Measurements from ENCODE around the gene EXOC4.

The EXOC4 gene

GRCh38 chr7:133741703-133742102, 488.8 kb downstream of the EXOC4 start:
- Histone ChIP-seq H2AK5ac (ENCODE audit: low read length) (no peak overlapping the region), H3K27ac (ENCODE audit: low read depth, low read length) (no peak overlapping the region), H3K18ac (ENCODE audit: low read length) (no peak overlapping the region), H3K23ac (ENCODE audit: low read length) (no peak overlapping the region), H3K27me3 (ENCODE audit: insufficient read depth, low read length, poor library complexity) (no peaks in the 10 kb centered on the region), H4K5ac (ENCODE audit: low read length) (no peak overlapping the region), H3K56ac (ENCODE audit: low read length) (no peak overlapping the region), H3K4me2 (ENCODE audit: low read length) (no peak overlapping the region), H3K79me2 (ENCODE audit: control insufficient read depth, insufficient read depth, low read length) (no peaks in the 10 kb centered on the region), H3K36me3 (ENCODE audit: control insufficient read depth, insufficient read depth, low read length) (no peaks in the 10 kb centered on the region), H2BK15ac (replicated peaks; ENCODE audit: low read depth) (no peak overlapping the region), H3K4ac (ENCODE audit: low read depth, low read length) (no peak overlapping the region), H2BK5ac (ENCODE audit: low read length) (no peak overlapping the region), H2BK120ac (ENCODE audit: low read depth, low read length) (no peak overlapping the region), H3K4me1 (ENCODE audit: control insufficient read depth, low read depth, low read length) (no peaks in the 10 kb centered on the region), H3K79me1 (ENCODE audit: low read length) (no peaks in the 10 kb centered on the region), H4K8ac (ENCODE audit: low read depth, low read length) (no peak overlapping the region), H3K4me3 (ENCODE audit: low read length) (no peak overlapping the region), H3K9ac (ENCODE audit: low read length) (no peak overlapping the region)
- no peak for DNase-seq
- no CpG with 5 or more reads among the region's 3 CpGs for WGBS (ENCODE audit: extremely low coverage, insufficient coverage, low lambda C conversion rate)

GRCh38 chr7:133742709-133743538, 490.0 kb downstream of the EXOC4 start:
- Histone ChIP-seq H2AK5ac (ENCODE audit: low read length) (no peak overlapping the region), H3K79me2 (ENCODE audit: control insufficient read depth, insufficient read depth, low read length) (no peaks in the 10 kb centered on the region), H3K4ac (ENCODE audit: low read depth, low read length) (no peak overlapping the region), H2BK15ac (replicated peaks; ENCODE audit: low read depth) (no peak overlapping the region), H3K9ac (ENCODE audit: low read length) (no peak overlapping the region), H2BK120ac (ENCODE audit: low read depth, low read length) (no peak overlapping the region), H4K8ac (ENCODE audit: low read depth, low read length) (no peak overlapping the region), H3K4me3 (ENCODE audit: low read length) (no peak overlapping the region), H3K4me1 (ENCODE audit: control insufficient read depth, low read depth, low read length) (no peaks in the 10 kb centered on the region), H2BK5ac (ENCODE audit: low read length) (no peak overlapping the region), H3K56ac (ENCODE audit: low read length) (no peak overlapping the region), H3K27me3 (ENCODE audit: insufficient read depth, low read length, poor library complexity) (no peaks in the 10 kb centered on the region), H3K27ac (ENCODE audit: low read depth, low read length) (no peak overlapping the region), H3K4me2 (ENCODE audit: low read length) (no peak overlapping the region), H3K18ac (ENCODE audit: low read length) (no peak overlapping the region), H4K5ac (ENCODE audit: low read length) (no peak overlapping the region), H3K36me3 (ENCODE audit: control insufficient read depth, insufficient read depth, low read length) (no peaks in the 10 kb centered on the region), H3K79me1 (ENCODE audit: low read length) (no peaks in the 10 kb centered on the region), H3K23ac (ENCODE audit: low read length) (no peak overlapping the region)
- WGBS (ENCODE audit: extremely low coverage, insufficient coverage, low lambda C conversion rate) = no CpG with 5 or more reads among the region's 6 CpGs
- peak; percentile 45 for DNase-seq

DNA sequence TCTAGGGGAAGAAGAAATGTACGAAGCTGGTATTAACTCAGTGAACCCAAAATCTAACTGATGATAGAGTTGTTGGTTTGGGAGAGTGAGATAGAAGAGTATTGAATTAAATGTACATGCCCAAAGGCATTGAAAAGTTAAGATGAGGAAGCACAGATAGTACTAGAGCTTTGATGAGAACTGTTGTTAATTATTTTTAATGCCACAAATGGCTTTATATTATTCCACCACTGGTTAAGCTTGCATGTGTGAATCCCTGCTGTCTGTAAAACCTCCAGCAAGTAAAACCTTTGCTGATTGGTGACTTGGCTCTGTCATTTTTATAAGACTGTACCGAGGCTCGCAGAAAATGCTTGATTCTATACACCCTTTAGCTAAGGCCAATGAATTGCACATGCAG, 491.6 kb downstream of the EXOC4 start:
- no peak overlapping the region for H3K18ac ChIP-seq (ENCODE audit: low read length)
- no CpG with 5 or more reads among the region's 3 CpGs for WGBS (ENCODE audit: extremely low coverage, insufficient coverage, low lambda C conversion rate)
- H3K4ac ChIP-seq (ENCODE audit: low read depth, low read length) = no peak overlapping the region
- H3K27me3 ChIP-seq (ENCODE audit: insufficient read depth, low read length, poor library complexity) = no peaks in the 10 kb centered on the region
- no peak overlapping the region for H2BK120ac ChIP-seq (ENCODE audit: low read depth, low read length)
- H3K23ac ChIP-seq (ENCODE audit: low read length) = no peak overlapping the region
- H3K79me1 ChIP-seq (ENCODE audit: low read length) = no peaks in the 10 kb centered on the region
- no peaks in the 10 kb centered on the region for H3K79me2 ChIP-seq (ENCODE audit: control insufficient read depth, insufficient read depth, low read length)
- no peak overlapping the region for H3K27ac ChIP-seq (ENCODE audit: low read depth, low read length)
- no peak overlapping the region for H4K8ac ChIP-seq (ENCODE audit: low read depth, low read length)
- no peak overlapping the region for H3K4me2 ChIP-seq (ENCODE audit: low read length)
- H3K4me1 ChIP-seq (ENCODE audit: control insufficient read depth, low read depth, low read length) = no peaks in the 10 kb centered on the region
- H2AK5ac ChIP-seq (ENCODE audit: low read length) = no peak overlapping the region
- H3K9ac ChIP-seq (ENCODE audit: low read length) = no peak overlapping the region
- H3K4me3 ChIP-seq (ENCODE audit: low read length) = no peak overlapping the region
- no peak overlapping the region for H4K5ac ChIP-seq (ENCODE audit: low read length)
- no peak for DNase-seq
- no peak overlapping the region for H2BK5ac ChIP-seq (ENCODE audit: low read length)
- H2BK15ac ChIP-seq (replicated peaks; ENCODE audit: low read depth) = no peak overlapping the region
- H3K36me3 ChIP-seq (ENCODE audit: control insufficient read depth, insufficient read depth, low read length) = no peaks in the 10 kb centered on the region
- H3K56ac ChIP-seq (ENCODE audit: low read length) = no peak overlapping the region

DNA sequence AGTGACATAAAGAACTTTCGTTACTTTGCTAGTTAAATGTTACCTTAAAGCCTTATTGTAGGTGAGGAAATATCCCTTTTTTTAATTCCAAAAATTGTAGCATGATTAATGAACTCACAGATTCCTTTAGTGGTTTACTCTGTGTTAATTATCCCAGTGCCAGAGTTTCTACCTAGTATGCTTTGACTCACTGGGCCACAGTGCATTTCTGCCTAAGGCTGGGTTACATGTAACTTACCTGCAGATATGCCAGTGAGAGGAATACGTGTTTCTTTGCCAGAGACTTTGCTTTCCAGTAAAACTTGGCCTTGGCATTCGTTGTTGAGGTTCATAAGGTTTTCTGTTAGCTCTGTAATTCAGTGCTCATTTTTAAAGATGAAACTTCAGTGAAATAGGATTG, 493.4 kb downstream of the EXOC4 start:
- H3K79me2 ChIP-seq (ENCODE audit: control insufficient read depth, insufficient read depth, low read length) = no peaks in the 10 kb centered on the region
- H4K8ac ChIP-seq (ENCODE audit: low read depth, low read length) = no peak overlapping the region
- no peak for DNase-seq
- no peak overlapping the region for H3K4ac ChIP-seq (ENCODE audit: low read depth, low read length)
- no peak overlapping the region for H2BK120ac ChIP-seq (ENCODE audit: low read depth, low read length)
- no peak overlapping the region for H2BK15ac ChIP-seq (replicated peaks; ENCODE audit: low read depth)
- no peak overlapping the region for H2BK5ac ChIP-seq (ENCODE audit: low read length)
- H3K23ac ChIP-seq (ENCODE audit: low read length) = no peak overlapping the region
- no CpG with 5 or more reads among the region's 3 CpGs for WGBS (ENCODE audit: extremely low coverage, insufficient coverage, low lambda C conversion rate)
- H3K4me3 ChIP-seq (ENCODE audit: low read length) = no peak overlapping the region
- H3K4me2 ChIP-seq (ENCODE audit: low read length) = no peak overlapping the region
- H3K36me3 ChIP-seq (ENCODE audit: control insufficient read depth, insufficient read depth, low read length) = no peaks in the 10 kb centered on the region
- H2AK5ac ChIP-seq (ENCODE audit: low read length) = no peak overlapping the region
- no peak overlapping the region for H3K56ac ChIP-seq (ENCODE audit: low read length)
- H4K5ac ChIP-seq (ENCODE audit: low read length) = no peak overlapping the region
- H3K27me3 ChIP-seq (ENCODE audit: insufficient read depth, low read length, poor library complexity) = no peaks in the 10 kb centered on the region
- H3K79me1 ChIP-seq (ENCODE audit: low read length) = no peaks in the 10 kb centered on the region
- no peaks in the 10 kb centered on the region for H3K4me1 ChIP-seq (ENCODE audit: control insufficient read depth, low read depth, low read length)
- H3K18ac ChIP-seq (ENCODE audit: low read length) = no peak overlapping the region
- no peak overlapping the region for H3K27ac ChIP-seq (ENCODE audit: low read depth, low read length)
- H3K9ac ChIP-seq (ENCODE audit: low read length) = no peak overlapping the region

- peak; percentile 51 for DNase-seq
- H3K79me2 ChIP-seq (ENCODE audit: control insufficient read depth, insufficient read depth, low read length) = no peaks in the 10 kb centered on the region
- no CpG with 5 or more reads among the region's 2 CpGs for WGBS (ENCODE audit: extremely low coverage, insufficient coverage, low lambda C conversion rate)
Observed at GRCh38 chr7:133746847-133747246, 494.0 kb downstream of the EXOC4 start.

More at GRCh38 chr7:133746847-133747246, 494.0 kb downstream of the EXOC4 start:
- Histone ChIP-seq H3K4me3 (ENCODE audit: low read length) (no peak overlapping the region), H2BK120ac (ENCODE audit: low read depth, low read length) (no peak overlapping the region), H4K8ac (ENCODE audit: low read depth, low read length) (no peak overlapping the region), H3K18ac (ENCODE audit: low read length) (no peak overlapping the region), H3K4me1 (ENCODE audit: control insufficient read depth, low read depth, low read length) (no peaks in the 10 kb centered on the region), H3K36me3 (ENCODE audit: control insufficient read depth, insufficient read depth, low read length) (no peaks in the 10 kb centered on the region), H2AK5ac (ENCODE audit: low read length) (no peak overlapping the region), H3K56ac (ENCODE audit: low read length) (no peak overlapping the region), H2BK5ac (ENCODE audit: low read length) (no peak overlapping the region), H3K4me2 (ENCODE audit: low read length) (no peak overlapping the region), H3K23ac (ENCODE audit: low read length) (no peak overlapping the region), H3K9ac (ENCODE audit: low read length) (no peak overlapping the region), H3K27ac (ENCODE audit: low read depth, low read length) (no peak overlapping the region), H3K27me3 (ENCODE audit: insufficient read depth, low read length, poor library complexity) (no peaks in the 10 kb centered on the region), H2BK15ac (replicated peaks; ENCODE audit: low read depth) (no peak overlapping the region), H3K4ac (ENCODE audit: low read depth, low read length) (no peak overlapping the region), H4K5ac (ENCODE audit: low read length) (no peak overlapping the region), H3K79me1 (ENCODE audit: low read length) (no peaks in the 10 kb centered on the region)
